Sigmoid colon (tissue), 3 donors: ENCODE measurements around the gene SMIM38.

Experiments used
- CTCF ChIP-seq, 4 experiments: fragments of 450-650 bp in 3 of 4; fragments of 200-600 bp in 1 of 4; IDR thresholded peaks; one replicate each; pipeline ENCODE4 v1.5.1; 2016 to 2019; ENCODE audit warnings: antibody characterized with exemption in 4 of 4, mild to moderate bottlenecking in 3 of 4, moderate library complexity in 2 of 4
- POLR2A ChIP-seq, 2 donors: fragments of 450-650 bp; IDR thresholded peaks; one replicate each; pipeline ENCODE4 v1.6.1; 2016; ENCODE audit warnings: antibody characterized with exemption in 2 of 2, mild to moderate bottlenecking in 2 of 2, moderate library complexity in 2 of 2

GRCh38 chr11:69204941-69205742 lies 49.4 kb downstream of the SMIM38 start:
- TF ChIP-seq CTCF (IDR thresholded peaks at IDR 0.05) (no peak), POLR2A (IDR thresholded peaks at IDR 0.05) (no peak)
